HT-29 (cell line): Measurements from ENCODE around the gene VAV3. TPM values are rescaled to one million over a fixed set of nuclear protein-coding genes. Genes with fewer than 3 reads are reported as not detected.
A peak's percentile ranks its signal among the peaks of the same experiment; 100 is the strongest.

ENCODE experiments used
- DNase-seq: peaks from one replicate; pipeline ENCODE4 v3.0.0-alpha.2; 2015; ENCODE audit warnings: low spot score
- small RNA-seq: library from RNA; depleted of rRNA; stranded (forward); fragments of <200 nt; gene quantifications from one replicate; pipeline ENCODE3, GENCODE V24; 2014
- total RNA-seq: library from RNA; depleted of rRNA; stranded (reverse); fragments of >200 nt; shearing (Covaris generic); gene quantifications from 2 replicates; pipeline ENCODE4 v1.2.3, GENCODE V29; 2014; rRNA removed

VAV3 gene
- total RNA-seq, 1 experiment from 2014 or later = 1.7 TPM

GRCh38 chr1:107538502-107538901 is 426.5 kb downstream of the VAV3 start:
- DNase-seq = no peak

DNA sequence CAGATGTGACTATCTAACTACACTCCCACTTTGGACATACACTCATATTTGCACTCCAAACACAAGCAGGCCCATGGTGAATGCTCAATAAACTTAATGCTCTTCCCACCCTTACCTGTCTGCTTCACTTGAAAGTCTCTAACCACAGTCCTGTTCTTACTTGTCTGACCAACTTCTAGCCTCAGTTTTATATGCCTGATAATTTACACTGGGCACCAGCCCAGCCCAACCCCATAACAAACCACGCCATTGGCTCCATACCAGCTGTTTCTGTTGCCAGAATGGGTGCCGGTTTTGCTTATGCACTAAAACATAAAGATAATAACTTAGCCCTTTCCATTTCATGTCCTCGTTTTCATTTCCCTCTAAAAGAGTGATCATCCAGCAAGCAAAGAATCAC is 428.7 kb downstream of the VAV3 start:
- DNase-seq = peak; percentile 5

- DNase-seq = no peak
Observed at GRCh38 chr1:107535091-107535490, 429.9 kb downstream of the VAV3 start.

GRCh38 chr1:107534632-107535031 is 430.3 kb downstream of the VAV3 start:
- no peak for DNase-seq

DNA sequence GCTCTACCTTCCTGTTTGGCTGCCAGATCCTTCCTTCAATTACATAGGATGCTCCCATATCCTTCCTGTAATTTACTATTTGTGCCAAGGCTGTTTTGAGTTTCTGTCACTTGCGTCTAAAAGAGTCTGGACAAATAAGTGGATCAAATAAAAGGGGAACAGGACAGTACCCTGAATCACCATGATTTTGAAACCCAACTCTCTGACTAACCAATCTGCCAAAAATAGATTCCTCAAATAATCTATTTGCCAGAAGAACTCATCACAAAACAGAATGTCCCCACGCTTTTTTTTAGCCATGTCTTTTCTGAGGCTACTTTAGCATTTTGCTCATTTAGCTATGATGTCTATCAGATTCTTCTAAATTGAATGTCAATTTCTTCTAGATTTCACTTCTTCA is 431.5 kb downstream of the VAV3 start:
- no peak for DNase-seq

DNA sequence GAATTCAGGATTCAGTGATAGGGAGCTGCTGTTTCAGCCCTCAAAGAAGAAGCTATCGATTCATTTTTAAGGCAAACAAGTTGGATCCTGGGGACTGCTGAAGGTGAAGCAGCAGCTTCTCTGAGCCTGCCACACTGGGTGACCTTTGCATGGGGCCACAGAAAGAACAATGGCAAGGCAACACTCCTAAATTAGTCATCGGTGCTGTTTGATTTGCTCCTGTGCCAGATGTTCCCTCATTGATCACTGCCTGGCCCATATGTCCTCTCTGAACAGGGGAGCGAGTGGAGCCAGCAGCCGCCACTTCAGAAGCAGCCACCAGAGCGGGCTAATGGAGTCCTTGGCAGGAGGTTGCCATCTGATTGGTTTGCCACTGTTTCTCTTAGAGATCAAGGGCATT is 432.7 kb downstream of the VAV3 start:
- DNase-seq = no peak

DNA sequence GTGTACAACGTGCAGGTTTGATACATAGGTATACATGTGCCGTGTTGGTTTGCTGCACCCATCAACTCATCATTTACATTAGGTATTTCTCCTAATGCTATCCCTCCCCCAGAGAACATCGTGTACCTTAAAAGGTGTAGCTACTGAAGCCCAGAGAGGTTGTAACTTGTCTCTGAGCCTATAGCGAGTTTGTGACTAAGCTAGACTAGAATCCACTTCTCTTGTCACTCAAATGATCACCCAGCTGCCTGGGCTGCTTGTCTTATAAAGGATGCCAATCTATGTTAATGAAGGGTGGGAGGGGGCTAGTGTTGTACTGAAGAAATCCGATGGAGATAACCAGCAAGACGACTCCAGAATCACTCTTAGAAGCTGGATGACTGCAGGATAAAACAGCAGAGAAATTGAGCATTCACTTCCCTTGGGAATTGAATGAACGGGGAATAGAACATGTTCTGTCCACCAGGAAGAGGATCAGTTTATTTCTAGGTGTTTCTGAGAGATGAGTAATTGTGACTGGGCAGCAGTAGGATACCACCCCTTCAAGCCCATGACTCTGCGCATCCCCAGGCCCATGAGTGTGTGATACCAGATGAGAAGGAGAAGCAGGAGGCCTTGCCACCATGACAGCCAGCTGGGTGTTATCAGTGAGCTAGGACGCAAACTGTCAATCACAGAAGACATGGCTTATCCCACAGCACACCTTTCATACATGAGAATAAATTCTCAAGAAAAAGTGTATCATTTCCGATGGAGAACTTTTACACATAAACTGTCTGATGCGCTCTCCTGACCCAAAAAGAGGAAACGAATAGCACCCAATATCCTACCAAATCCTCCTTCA is 433.7 kb downstream of the VAV3 start:
- no peak for DNase-seq

DNA sequence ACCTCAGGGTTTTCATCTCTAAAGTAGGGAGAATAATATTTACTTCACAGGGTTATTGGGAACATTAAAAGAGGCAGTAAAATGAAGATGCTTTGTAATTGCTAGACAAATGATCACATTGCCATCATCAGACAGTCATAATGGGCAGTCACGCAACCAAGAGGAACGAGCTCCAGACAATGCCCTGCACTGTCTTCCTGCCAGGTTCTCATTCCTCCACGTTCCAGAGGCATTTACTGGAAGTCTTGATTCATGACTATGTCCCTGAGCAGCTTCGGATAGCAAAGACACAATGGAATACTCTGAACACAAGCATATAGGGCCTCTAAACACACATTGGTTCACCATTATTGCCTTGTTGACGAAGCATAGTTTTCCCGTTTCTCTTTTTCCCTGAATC is 434.4 kb downstream of the VAV3 start:
- no peak for DNase-seq

DNA sequence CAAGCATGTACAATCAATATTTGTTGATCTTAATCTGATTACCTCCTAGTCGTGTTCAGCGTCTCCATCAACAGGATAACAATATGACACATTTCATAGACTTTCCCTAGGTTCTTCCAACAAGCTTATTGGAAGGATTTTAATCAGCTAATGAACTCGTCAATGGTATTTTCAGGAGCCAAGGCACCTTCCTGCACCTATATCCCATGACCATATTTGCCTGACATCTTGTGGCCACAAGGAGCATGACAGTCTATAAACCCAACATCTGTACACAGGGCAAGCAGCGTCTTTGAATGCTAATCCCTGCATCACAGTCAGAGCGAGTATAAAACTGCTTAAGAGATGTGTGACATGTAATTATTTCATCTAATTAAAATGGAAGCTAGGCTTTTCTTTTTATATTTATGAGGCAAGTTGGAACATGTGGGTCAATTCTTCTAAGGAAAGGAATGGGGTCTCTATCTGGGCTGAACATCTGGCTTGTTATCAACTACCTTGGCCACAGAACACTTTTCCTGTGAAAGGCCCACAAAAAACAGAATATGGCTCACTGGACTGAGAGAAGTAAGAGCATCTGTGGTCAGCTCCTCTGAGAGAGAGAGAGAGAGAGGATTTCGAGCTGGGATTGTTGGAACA is 435.4 kb downstream of the VAV3 start:
- DNase-seq = peak; percentile 63

- no peak for DNase-seq
Observed at GRCh38 chr1:107526524-107527198, 438.3 kb downstream of the VAV3 start.

DNA sequence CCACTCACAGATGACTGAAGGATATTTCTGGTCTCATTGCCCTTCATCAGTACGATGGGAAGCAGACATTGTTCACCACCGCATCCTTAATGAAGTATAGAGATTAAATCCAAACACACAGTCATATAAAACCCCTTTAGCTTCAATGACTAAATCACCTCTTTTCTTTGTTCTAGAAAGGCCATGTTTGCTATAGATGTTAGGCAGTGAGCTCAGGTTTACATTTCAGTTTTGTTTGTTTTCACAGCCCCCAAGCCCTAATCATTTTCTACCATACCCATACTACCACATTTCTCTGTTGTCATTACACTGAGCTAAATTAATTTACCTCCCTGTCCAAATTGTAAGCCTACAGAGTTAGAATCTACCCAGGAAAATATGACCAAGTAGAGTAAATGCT is 439.0 kb downstream of the VAV3 start:
- DNase-seq = no peak

DNA sequence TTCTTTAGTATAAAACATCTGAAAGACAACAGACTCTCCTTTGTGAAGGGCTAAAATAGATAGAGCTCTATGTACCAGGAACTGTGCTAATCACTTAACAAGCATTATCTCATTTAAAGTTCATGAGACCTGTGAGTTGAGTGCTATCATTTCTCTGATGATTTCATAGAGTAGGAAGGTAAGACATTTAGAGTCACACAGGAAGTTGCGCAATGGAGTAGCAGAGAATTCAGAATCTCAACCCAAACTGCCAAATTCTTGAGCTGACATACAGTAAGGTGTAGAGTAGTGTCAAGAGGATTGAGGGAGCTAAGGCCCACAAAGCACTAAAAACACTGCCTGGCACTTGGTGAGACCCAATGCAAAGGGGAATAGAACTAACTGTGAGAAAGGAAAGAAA is 439.8 kb downstream of the VAV3 start:
- no peak for DNase-seq

DNA sequence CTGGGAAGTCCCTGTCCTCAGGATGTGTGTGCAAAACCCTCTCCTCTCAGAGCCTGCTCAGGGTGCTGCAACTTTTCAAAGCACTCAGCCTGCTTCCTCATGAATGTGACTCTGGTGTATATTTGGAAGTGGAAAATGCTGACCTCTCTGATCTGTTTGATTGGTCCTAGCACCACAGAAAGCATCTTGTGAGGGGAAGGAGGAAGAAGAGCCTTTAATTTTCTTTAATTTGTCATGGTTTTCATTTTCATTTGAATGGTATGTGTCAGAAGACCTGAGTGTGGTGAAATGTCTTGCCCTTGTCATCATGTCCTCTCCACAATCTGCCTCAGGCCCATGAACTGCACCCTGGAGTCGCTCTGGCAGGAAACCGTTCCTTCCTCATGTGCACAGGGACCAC is 440.7 kb downstream of the VAV3 start:
- no peak for DNase-seq

DNA sequence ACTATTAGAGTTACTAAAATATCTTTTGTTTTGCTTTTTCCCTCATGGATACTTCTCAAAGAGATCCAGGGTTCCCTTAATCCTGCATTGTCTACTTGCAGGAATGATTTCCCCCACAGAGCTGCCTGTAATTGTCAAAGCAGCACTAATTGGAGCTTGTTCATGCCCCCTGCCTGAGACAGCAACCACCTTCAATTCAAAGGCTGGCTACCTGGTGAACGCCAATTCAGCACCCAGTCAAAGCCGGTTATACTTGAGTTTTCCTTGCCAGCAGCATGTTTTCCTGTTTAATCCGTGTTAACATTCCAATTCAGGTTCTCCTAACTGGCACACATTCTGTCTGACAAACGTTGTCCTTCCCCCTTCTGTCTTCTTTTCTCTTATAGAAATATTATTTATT is 441.2 kb downstream of the VAV3 start:
- no peak for DNase-seq

GRCh38 chr1:107523061-107523460 is 441.9 kb downstream of the VAV3 start:
- no peak for DNase-seq

Small RNA genes lying within 50 kb of the gene (small RNA-seq; reads per million reads assigned to genes)
- gene MIR7852 = not detected

Other genes starting within 250 kb of the VAV3 start
- gene SLC25A24, start 235.2 kb upstream of the VAV3 start, total RNA-seq = 35.0 and 35.3 TPM in 2 replicates